ENCODE results near the gene ZNF639. TPM values are rescaled to one million over a fixed set of nuclear protein-coding genes. Genes with fewer than 3 reads are reported as not detected.

Gene ZNF639
- total and polyA plus RNA-seq, 2 of the 13 experiments (the other 11 are each of a cell fraction or from before 2014, with no cell fraction given) = 11.6 to 42.4 TPM

DNA sequence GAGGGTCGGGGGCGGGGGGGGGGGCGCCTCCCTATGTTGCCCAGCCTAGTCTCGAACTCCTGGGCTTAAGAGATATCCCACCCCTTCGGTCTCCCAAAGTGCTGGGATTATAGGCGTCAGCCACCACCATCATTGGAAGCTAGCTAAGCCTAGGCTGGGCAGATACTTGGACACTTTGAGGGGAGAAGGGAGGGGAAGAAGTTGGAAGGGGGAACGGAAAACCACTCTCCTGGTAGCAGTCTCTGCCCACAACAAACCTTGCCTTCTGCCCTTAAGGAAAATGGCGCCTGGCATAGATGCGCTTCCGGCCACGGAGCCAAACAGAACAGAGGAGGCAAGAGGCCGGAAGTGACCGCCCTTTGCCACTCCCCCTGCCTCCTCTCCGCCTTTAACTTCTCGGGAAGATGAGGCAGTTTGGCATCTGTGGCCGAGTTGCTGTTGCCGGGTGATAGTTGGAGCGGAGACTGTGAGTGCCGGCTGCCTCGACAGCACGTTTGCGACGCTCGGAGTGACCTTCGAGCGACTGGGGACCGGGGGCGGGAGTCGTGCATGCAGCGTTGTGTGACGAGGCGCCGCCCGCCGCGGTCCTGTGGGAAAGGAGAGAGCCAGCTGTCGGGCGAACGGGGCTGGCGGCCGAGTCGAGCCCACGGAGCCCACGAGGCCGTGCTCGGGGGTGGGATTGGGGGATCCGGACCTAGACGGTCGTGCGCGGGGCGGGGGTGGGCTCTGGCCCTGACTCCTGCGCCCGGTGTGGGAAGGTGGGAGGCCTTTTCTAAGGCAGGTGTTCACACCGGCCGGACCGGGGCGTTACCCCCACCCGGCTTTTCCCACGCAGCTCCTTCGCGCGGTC lies 24.7 kb downstream of the ZNF639 start, which contains the start of gene MFN1 (continued):
- TF ChIP-seq CHD4 (IDR thresholded peaks at IDR 0.05; ENCODE audit: borderline replicate concordance, low read length) (no peak), CEBPG (CRISPR knock-in tag; IDR thresholded peaks at IDR 0.05) (no peak), SCMH1 (CRISPR knock-in tag; IDR thresholded peaks at IDR 0.05; ENCODE audit: borderline replicate concordance) (no peak), TGIF2 (CRISPR knock-in tag; IDR thresholded peaks at IDR 0.05) (peak; percentile 28; the same call in 1 of the 2 replicates), NFYC (CRISPR knock-in tag; IDR thresholded peaks at IDR 0.05) (peak; percentile 82), FOXJ3 (CRISPR knock-in tag; IDR thresholded peaks at IDR 0.05; ENCODE audit: borderline replicate concordance) (no peak), ZNF713 (CRISPR knock-in tag; IDR thresholded peaks at IDR 0.05) (no peak), SOX13 (IDR thresholded peaks at IDR 0.05) (no peak), SOX13 (CRISPR knock-in tag; conservative IDR thresholded peaks at IDR 0.05 in 1 of 2, IDR thresholded peaks at IDR 0.05 in 1 of 2) (peak in 1 of 2 experiments; percentile 36; a peak in 1 of 4 replicates), BCL6 (CRISPR knock-in tag; IDR thresholded peaks at IDR 0.05) (peak; percentile 17; the same call in 1 of the 2 replicates), ATAD3A (CRISPR knock-in tag; IDR thresholded peaks at IDR 0.05) (no peak), CCDC6 (CRISPR knock-in tag; IDR thresholded peaks at IDR 0.05) (peak; percentile 75), ZBTB42 (CRISPR knock-in tag; IDR thresholded peaks at IDR 0.05) (0 out of 2 replicates have a peak, but pooled peaks have one; percentile 33)
- TF ChIP-seq, protein P1, sequence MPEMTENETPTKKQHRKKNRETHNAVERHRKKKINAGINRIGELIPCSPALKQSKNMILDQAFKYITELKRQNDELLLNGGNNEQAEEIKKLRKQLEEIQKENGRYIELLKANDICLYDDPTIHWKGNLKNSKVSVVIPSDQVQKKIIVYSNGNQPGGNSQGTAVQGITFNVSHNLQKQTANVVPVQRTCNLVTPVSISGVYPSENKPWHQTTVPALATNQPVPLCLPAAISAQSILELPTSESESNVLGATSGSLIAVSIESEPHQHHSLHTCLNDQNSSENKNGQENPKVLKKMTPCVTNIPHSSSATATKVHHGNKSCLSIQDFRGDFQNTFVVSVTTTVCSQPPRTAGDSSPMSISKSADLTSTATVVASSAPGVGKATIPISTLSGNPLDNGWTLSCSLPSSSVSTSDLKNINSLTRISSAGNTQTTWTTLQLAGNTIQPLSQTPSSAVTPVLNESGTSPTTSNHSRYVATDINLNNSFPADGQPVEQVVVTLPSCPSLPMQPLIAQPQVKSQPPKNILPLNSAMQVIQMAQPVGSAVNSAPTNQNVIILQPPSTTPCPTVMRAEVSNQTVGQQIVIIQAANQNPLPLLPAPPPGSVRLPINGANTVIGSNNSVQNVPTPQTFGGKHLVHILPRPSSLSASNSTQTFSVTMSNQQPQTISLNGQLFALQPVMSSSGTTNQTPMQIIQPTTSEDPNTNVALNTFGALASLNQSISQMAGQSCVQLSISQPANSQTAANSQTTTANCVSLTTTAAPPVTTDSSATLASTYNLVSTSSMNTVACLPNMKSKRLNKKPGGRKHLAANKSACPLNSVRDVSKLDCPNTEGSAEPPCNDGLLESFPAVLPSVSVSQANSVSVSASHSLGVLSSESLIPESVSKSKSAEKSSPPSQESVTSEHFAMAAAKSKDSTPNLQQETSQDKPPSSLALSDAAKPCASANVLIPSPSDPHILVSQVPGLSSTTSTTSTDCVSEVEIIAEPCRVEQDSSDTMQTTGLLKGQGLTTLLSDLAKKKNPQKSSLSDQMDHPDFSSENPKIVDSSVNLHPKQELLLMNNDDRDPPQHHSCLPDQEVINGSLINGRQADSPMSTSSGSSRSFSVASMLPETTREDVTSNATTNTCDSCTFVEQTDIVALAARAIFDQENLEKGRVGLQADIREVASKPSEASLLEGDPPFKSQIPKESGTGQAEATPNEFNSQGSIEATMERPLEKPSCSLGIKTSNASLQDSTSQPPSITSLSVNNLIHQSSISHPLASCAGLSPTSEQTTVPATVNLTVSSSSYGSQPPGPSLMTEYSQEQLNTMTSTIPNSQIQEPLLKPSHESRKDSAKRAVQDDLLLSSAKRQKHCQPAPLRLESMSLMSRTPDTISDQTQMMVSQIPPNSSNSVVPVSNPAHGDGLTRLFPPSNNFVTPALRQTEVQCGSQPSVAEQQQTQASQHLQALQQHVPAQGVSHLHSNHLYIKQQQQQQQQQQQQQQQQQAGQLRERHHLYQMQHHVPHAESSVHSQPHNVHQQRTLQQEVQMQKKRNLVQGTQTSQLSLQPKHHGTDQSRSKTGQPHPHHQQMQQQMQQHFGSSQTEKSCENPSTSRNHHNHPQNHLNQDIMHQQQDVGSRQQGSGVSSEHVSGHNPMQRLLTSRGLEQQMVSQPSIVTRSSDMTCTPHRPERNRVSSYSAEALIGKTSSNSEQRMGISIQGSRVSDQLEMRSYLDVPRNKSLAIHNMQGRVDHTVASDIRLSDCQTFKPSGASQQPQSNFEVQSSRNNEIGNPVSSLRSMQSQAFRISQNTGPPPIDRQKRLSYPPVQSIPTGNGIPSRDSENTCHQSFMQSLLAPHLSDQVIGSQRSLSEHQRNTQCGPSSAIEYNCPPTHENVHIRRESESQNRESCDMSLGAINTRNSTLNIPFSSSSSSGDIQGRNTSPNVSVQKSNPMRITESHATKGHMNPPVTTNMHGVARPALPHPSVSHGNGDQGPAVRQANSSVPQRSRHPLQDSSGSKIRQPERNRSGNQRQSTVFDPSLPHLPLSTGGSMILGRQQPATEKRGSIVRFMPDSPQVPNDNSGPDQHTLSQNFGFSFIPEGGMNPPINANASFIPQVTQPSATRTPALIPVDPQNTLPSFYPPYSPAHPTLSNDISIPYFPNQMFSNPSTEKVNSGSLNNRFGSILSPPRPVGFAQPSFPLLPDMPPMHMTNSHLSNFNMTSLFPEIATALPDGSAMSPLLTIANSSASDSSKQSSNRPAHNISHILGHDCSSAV (CRISPR knock-in tag; IDR thresholded peaks at IDR 0.05; ENCODE audit: borderline replicate concordance) = no peak
- TF ChIP-seq, protein P2, sequence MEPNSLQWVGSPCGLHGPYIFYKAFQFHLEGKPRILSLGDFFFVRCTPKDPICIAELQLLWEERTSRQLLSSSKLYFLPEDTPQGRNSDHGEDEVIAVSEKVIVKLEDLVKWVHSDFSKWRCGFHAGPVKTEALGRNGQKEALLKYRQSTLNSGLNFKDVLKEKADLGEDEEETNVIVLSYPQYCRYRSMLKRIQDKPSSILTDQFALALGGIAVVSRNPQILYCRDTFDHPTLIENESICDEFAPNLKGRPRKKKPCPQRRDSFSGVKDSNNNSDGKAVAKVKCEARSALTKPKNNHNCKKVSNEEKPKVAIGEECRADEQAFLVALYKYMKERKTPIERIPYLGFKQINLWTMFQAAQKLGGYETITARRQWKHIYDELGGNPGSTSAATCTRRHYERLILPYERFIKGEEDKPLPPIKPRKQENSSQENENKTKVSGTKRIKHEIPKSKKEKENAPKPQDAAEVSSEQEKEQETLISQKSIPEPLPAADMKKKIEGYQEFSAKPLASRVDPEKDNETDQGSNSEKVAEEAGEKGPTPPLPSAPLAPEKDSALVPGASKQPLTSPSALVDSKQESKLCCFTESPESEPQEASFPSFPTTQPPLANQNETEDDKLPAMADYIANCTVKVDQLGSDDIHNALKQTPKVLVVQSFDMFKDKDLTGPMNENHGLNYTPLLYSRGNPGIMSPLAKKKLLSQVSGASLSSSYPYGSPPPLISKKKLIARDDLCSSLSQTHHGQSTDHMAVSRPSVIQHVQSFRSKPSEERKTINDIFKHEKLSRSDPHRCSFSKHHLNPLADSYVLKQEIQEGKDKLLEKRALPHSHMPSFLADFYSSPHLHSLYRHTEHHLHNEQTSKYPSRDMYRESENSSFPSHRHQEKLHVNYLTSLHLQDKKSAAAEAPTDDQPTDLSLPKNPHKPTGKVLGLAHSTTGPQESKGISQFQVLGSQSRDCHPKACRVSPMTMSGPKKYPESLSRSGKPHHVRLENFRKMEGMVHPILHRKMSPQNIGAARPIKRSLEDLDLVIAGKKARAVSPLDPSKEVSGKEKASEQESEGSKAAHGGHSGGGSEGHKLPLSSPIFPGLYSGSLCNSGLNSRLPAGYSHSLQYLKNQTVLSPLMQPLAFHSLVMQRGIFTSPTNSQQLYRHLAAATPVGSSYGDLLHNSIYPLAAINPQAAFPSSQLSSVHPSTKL (CRISPR knock-in tag; IDR thresholded peaks at IDR 0.05) = peak; percentile 50
- TF ChIP-seq, protein P3, sequence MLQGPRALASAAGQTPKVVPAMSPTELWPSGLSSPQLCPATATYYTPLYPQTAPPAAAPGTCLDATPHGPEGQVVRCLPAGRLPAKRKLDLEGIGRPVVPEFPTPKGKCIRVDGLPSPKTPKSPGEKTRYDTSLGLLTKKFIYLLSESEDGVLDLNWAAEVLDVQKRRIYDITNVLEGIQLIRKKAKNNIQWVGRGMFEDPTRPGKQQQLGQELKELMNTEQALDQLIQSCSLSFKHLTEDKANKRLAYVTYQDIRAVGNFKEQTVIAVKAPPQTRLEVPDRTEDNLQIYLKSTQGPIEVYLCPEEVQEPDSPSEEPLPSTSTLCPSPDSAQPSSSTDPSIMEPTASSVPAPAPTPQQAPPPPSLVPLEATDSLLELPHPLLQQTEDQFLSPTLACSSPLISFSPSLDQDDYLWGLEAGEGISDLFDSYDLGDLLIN (CRISPR knock-in tag; IDR thresholded peaks at IDR 0.05; ENCODE audit: borderline replicate concordance) = no peak
